ENCODE data around the gene DPP7.

GRCh38 chr9:137147793-137148160 lies 33.2 kb upstream of the DPP7 start:
- TF ChIP-seq SIN3A (IDR thresholded peaks at IDR 0.05; ENCODE audit: borderline replicate concordance, insufficient read depth, low read length) (no peak), TAF1 (IDR thresholded peaks at IDR 0.05; ENCODE audit: borderline replicate concordance, insufficient read depth, low read length) (no peak), POLR2AphosphoS5 (IDR thresholded peaks at IDR 0.05; ENCODE audit: low read depth, low read length) (no peak), REST (IDR thresholded peaks at IDR 0.05; ENCODE audit: insufficient read depth in 1 of 2, low read depth in 2 of 2, low read length in 2 of 2) (no peak), FOXP2 (optimal IDR thresholded peaks at IDR 0.05; ENCODE audit: borderline replicate concordance, extremely low read depth, extremely low read length, insufficient read depth) (no peak)

All from PFSK-1 (cell line).